SK-N-SH (cell line): ENCODE measurements around the gene NELFB. TPM values are rescaled to one million over a fixed set of nuclear protein-coding genes. Genes with fewer than 3 reads are reported as not detected.

Experiments used
- CTCF ChIA-PET: fragments of 300-600, 350-600 bp; formaldehyde crosslinking; extraction: SDS; loops from one replicate; lab custom pipeline; 2021; lab: Yijun Ruan, JAX
- POLR2A ChIA-PET: fragments of 350-600 bp; sonication (Branson Sonifier 250); formaldehyde crosslinking; extraction: SDS; loops from one replicate; lab custom pipeline; 2020; ENCODE audit warnings: antibody characterized with exemption, inconsistent platforms; lab: Yijun Ruan, JAX
- DNase-seq: peaks from one replicate; pipeline ENCODE4 v3.0.0; 2012
- H2AFZ ChIP-seq: fragments of 200-600 bp; sonication (generic); 2 replicates; pipeline ENCODE4 v1.8.1; 2016; ENCODE audit warnings: antibody characterized with exemption, mild to moderate bottlenecking, low read depth
- H3F3A ChIP-seq: fragments of 200-600 bp; sonication (generic); replicated peaks from 2 replicates; pipeline ENCODE3; 2016; ENCODE audit warnings: antibody characterized with exemption, mild to moderate bottlenecking; ENCODE audit not compliant: insufficient read depth
- H3K27ac ChIP-seq, 2 experiments: fragments of 200-500 bp in 1 of 2; fragments of 200-600 bp in 1 of 2; sonication (Bioruptor generic) in 1 of 2; sonication (generic), shearing (Covaris generic) in 1 of 2; 2 replicates each; pipeline versions ENCODE4 v1.5.1 to v1.6.1; 2014 to 2016; ENCODE audit warnings: low read depth in 2 of 2, inconsistent platforms in 1 of 2, low read length in 1 of 2, mild to moderate bottlenecking in 1 of 2, mixed read lengths in 1 of 2
- H3K27me3 ChIP-seq: fragments of 200-600 bp; sonication (generic), shearing (Covaris generic); 2 replicates; pipeline ENCODE4 v1.6.1; 2016; ENCODE audit warnings: mixed run types; ENCODE audit not compliant: insufficient read depth
- H3K36me3 ChIP-seq, 2 experiments: fragments of 200-500 bp in 1 of 2; fragments of 200-600 bp in 1 of 2; sonication (Bioruptor generic) in 1 of 2; sonication (generic) in 1 of 2; replicated peaks in 1 of 2; 2 replicates each; pipeline versions ENCODE3 to v1.5.1; 2014 to 2016; ENCODE audit warnings: low read length in 1 of 2, mild to moderate bottlenecking in 1 of 2; ENCODE audit not compliant: insufficient read depth in 2 of 2, control insufficient read depth in 1 of 2
- H3K4me1 ChIP-seq, 2 experiments: fragments of 200-500 bp in 1 of 2; fragments of 200-600 bp in 1 of 2; sonication (Bioruptor generic) in 1 of 2; sonication (generic), shearing (Covaris generic) in 1 of 2; 2 replicates each; pipeline versions ENCODE4 v1.5.1 to v1.6.1; 2014 to 2016; ENCODE audit warnings: low read depth in 1 of 2, low read length in 1 of 2, mixed run types in 1 of 2; ENCODE audit not compliant: insufficient read depth in 2 of 2, control insufficient read depth in 1 of 2
- H3K4me2 ChIP-seq: fragments of 200-600 bp; sonication (generic), shearing (Covaris generic); 2 replicates; pipeline ENCODE4 v1.6.1; 2017; ENCODE audit warnings: mixed run types
- H3K4me3 ChIP-seq, 2 experiments: fragments of 200-500 bp in 1 of 2; fragments of 200-600 bp in 1 of 2; sonication (Bioruptor generic) in 1 of 2; sonication (generic), shearing (Covaris generic) in 1 of 2; 2 replicates each; pipeline versions ENCODE4 v1.5.1 to v1.8.1; 2014 to 2016; ENCODE audit warnings: low read depth in 2 of 2, inconsistent platforms in 1 of 2, low read length in 1 of 2, mild to moderate bottlenecking in 1 of 2, mixed read lengths in 1 of 2, moderate library complexity in 1 of 2
- H3K79me2 ChIP-seq: fragments of 200-600 bp; sonication (generic); 2 replicates; pipeline ENCODE4 v1.8.1; 2017; ENCODE audit warnings: mild to moderate bottlenecking; ENCODE audit not compliant: insufficient read depth
- H3K9ac ChIP-seq: fragments of 200-600 bp; sonication (generic); 2 replicates; pipeline ENCODE4 v1.6.1; 2017; ENCODE audit warnings: mixed run types
- H3K9me2 ChIP-seq: fragments of 200-600 bp; sonication (generic); 2 replicates; pipeline ENCODE4 v1.6.1; 2017; ENCODE audit warnings: mixed run types
- H3K9me3 ChIP-seq: fragments of 200-600 bp; sonication (generic); 2 replicates; pipeline ENCODE4 v1.6.1; 2017; ENCODE audit warnings: mixed run types, mild to moderate bottlenecking, moderate library complexity
- H4K20me1 ChIP-seq: fragments of 200-600 bp; sonication (generic); 2 replicates; pipeline ENCODE4 v1.6.1; 2017; ENCODE audit warnings: mild to moderate bottlenecking, mixed run types; ENCODE audit not compliant: insufficient read depth
- CTCF ChIP-seq: fragments of 200-600 bp; sonication (generic); IDR thresholded peaks from 2 replicates; pipeline ENCODE4 v1.6.1; 2017; ENCODE audit warnings: antibody characterized with exemption, mild to moderate bottlenecking, moderate library complexity
- EZH2phosphoT487 ChIP-seq: fragments of 200-600 bp; sonication (generic); IDR thresholded peaks from 2 replicates; pipeline ENCODE4 v1.6.1; 2017; ENCODE audit warnings: low read depth, mixed run types, mild to moderate bottlenecking, antibody characterized with exemption, moderate library complexity, borderline replicate concordance
- FOXJ3 ChIP-seq: sonication (generic); formaldehyde crosslinking; IDR thresholded peaks from 2 replicates; pipeline ENCODE4 v1.5.1; 2020; ENCODE audit warnings: mild to moderate bottlenecking, missing genetic modification reagents
- FOXM1 ChIP-seq: IDR thresholded peaks from 2 replicates; pipeline ENCODE4 v1.4.0; 2012; ENCODE audit warnings: low read depth, mild to moderate bottlenecking
- GABPA ChIP-seq: IDR thresholded peaks from 2 replicates; pipeline ENCODE4 v1.4.0; 2012; ENCODE audit warnings: low read depth, mild to moderate bottlenecking
- IRF3 ChIP-seq: fragments of 150-350 bp; IDR thresholded peaks from 2 replicates; pipeline ENCODE4 v1.6.1; 2016; ENCODE audit warnings: mild to moderate bottlenecking, low read depth, low read length
- JUND ChIP-seq: IDR thresholded peaks from 2 replicates; pipeline ENCODE4 v1.4.0; 2012
- MEF2A ChIP-seq: IDR thresholded peaks from 2 replicates; pipeline ENCODE4 v1.4.0; 2012; ENCODE audit warnings: low read depth, borderline replicate concordance
- PBX3 ChIP-seq: IDR thresholded peaks from 2 replicates; pipeline ENCODE4; 2012
- RXRA ChIP-seq: IDR thresholded peaks from 2 replicates; pipeline ENCODE4 v1.4.0; 2012; ENCODE audit warnings: low read depth, mild to moderate bottlenecking, borderline replicate concordance
- SMC3 ChIP-seq: IDR thresholded peaks from 2 replicates; pipeline ENCODE4 v1.6.1; 2012; ENCODE audit warnings: low read depth, low read length, improper control_type of control experiment
- TAF1 ChIP-seq: IDR thresholded peaks from 2 replicates; pipeline ENCODE4 v1.6.1; 2012; ENCODE audit warnings: low read depth, mild to moderate bottlenecking, low read length, moderate library complexity, borderline replicate concordance
- TCF12 ChIP-seq: IDR thresholded peaks from 2 replicates; pipeline ENCODE4 v1.4.0; 2012
- TEAD4 ChIP-seq: IDR thresholded peaks from 2 replicates; pipeline ENCODE4 v1.4.0; 2012; ENCODE audit warnings: mild to moderate bottlenecking, borderline replicate concordance; ENCODE audit not compliant: insufficient read depth
- USF1 ChIP-seq: IDR thresholded peaks from 2 replicates; pipeline ENCODE4 v1.4.0; 2012; ENCODE audit warnings: low read depth, borderline replicate concordance
- USF2 ChIP-seq: fragments of 150-350 bp; IDR thresholded peaks from 2 replicates; pipeline ENCODE4 v1.6.1; 2017; ENCODE audit warnings: antibody characterized with exemption, low read length, low read depth, borderline replicate concordance
- YY1 ChIP-seq: IDR thresholded peaks from 2 replicates; pipeline ENCODE4 v1.4.0; 2012; ENCODE audit warnings: low read depth, mild to moderate bottlenecking
- WGBS: methylation state at CpG from one replicate; pipeline ENCODE4 v1.1.6; 2017; ENCODE audit warnings: low lambda C conversion rate; 5-methylcytosine and 5-hydroxymethylcytosine counted together
- polyA plus RNA-seq, 3 experiments: library from polyadenylated mRNA; depleted of rRNA; stranded (reverse); fragments of >200 nt; gene quantifications; 2 replicates each; pipeline ENCODE4 v1.2.3, GENCODE V29; 2012

NELFB gene
- polyA plus RNA-seq, 1 of the 3 experiments (the other 2 are of a cell fraction): 62.7 TPM

- TF ChIP-seq USF2 (no peak), MEF2A (no peak), EZH2phosphoT487 (no peak)
Observed at GRCh38 chr9:137275203-137275587, 20.1 kb downstream of the NELFB start (continued).

GRCh38 chr9:137275588-137276472, 20.7 kb downstream of the NELFB start:
- Histone ChIP-seq H4K20me1 (0 out of 2 replicates have a peak, but pooled peaks cover 3% of the 10 kb centered on the region), H3K36me3 (peaks cover 0 to 19% of the 10 kb centered on the region in 2 experiments), H3K79me2 (no peaks in the 10 kb centered on the region), H2AFZ (no peak overlapping the region), H3K27me3 (no peaks in the 10 kb centered on the region), H3K9me3 (no peaks in the 10 kb centered on the region), H3F3A (peaks cover 8% of the 10 kb centered on the region), H3K4me1 (peaks cover 0 to 4% of the 10 kb centered on the region in 2 experiments; a peak in 2 of 4 replicates), H3K9me2 (no peaks in the 10 kb centered on the region), H3K27ac (no peak overlapping the region), H3K4me2 (no peak overlapping the region), H3K9ac (no peak overlapping the region), H3K4me3 (no peak overlapping the region)
- 88% methylated on average over 23 of the region's 24 CpGs for WGBS
- DNase-seq: no peak
- CTCF ChIA-PET: interaction anchor here (1.4 kb wide), 2 partner anchors 10 to 11 kb away, joined by 3 to 4 read pairs; no protein-coding TSS in a partner anchor
- POLR2A ChIA-PET: no interaction called here
- TF ChIP-seq CTCF (peak; percentile 9; the same call in 1 of the 2 replicates), YY1 (no peak)

GRCh38 chr9:137276473-137277328, 21.6 kb downstream of the NELFB start:
- no peak for DNase-seq
- 55% methylated on average over 12 of the region's 30 CpGs for WGBS

More at GRCh38 chr9:137276473-137277328, 21.6 kb downstream of the NELFB start:
- Histone ChIP-seq H3K9me3 (no peaks in the 10 kb centered on the region), H3K79me2 (no peaks in the 10 kb centered on the region), H3K9ac (no peak overlapping the region), H3K36me3 (peaks cover 0 to 16% of the 10 kb centered on the region in 2 experiments), H3K27me3 (no peaks in the 10 kb centered on the region), H2AFZ (no peak overlapping the region), H3F3A (peaks cover 8% of the 10 kb centered on the region), H4K20me1 (0 out of 2 replicates have a peak, but pooled peaks cover 3% of the 10 kb centered on the region), H3K4me1 (peaks cover 0 to 8% of the 10 kb centered on the region in 2 experiments; a peak in 2 of 4 replicates), H3K4me3 (no peak overlapping the region), H3K9me2 (no peaks in the 10 kb centered on the region), H3K4me2 (no peak overlapping the region), H3K27ac (no peak overlapping the region)
- ChIA-PET CTCF (interaction anchor here (0.9 to 1.7 kb wide), 6 partner anchors 10 to 131 kb away, joined by 3 to 8 read pairs (median 3); no protein-coding TSS in a partner anchor), POLR2A (no interaction called here)
- TF ChIP-seq EZH2phosphoT487: no peak
- TF ChIP-seq IRF3: no peak
- TF ChIP-seq SMC3: no peak
- no peak for TF ChIP-seq FOXM1
- TF ChIP-seq RXRA: no peak
- TF ChIP-seq TCF12: no peak
- TF ChIP-seq TEAD4: no peak
- no peak for TF ChIP-seq GABPA
- TF ChIP-seq USF1: no peak
- TF ChIP-seq FOXJ3 (CRISPR knock-in tag): no peak
- no peak for TF ChIP-seq TAF1
- no peak for TF ChIP-seq PBX3
- TF ChIP-seq JUND: no peak
